Dedifferentiated amniotic fluid mesenchymal stem cell (primary cell): ENCODE measurements around the gene UGT2A3.

ENCODE experiments used
- DNase-seq: peaks from one replicate; pipeline ENCODE4 v3.0.0-alpha.2; 2016; ENCODE audit errors: extremely low spot score

Gene UGT2A3

GRCh38 chr4:68912807-68913206 lies 38.8 kb downstream of the UGT2A3 start:
- DNase-seq, result no peak

GRCh38 chr4:68909385-68909784 lies 42.2 kb downstream of the UGT2A3 start:
- DNase-seq, result no peak

GRCh38 chr4:68907788-68908700 lies 43.6 kb downstream of the UGT2A3 start:
- no peak for DNase-seq

- no peak for DNase-seq
These were observed 44.4 kb downstream of the UGT2A3 start for GRCh38 chr4:68907245-68907644.

- DNase-seq, result no peak
These were observed 44.8 kb downstream of the UGT2A3 start for GRCh38 chr4:68906780-68907137.

- no peak for DNase-seq
These were observed 45.4 kb downstream of the UGT2A3 start for GRCh38 chr4:68905939-68906779.

- DNase-seq, result no peak
These were observed 46.0 kb downstream of the UGT2A3 start for GRCh38 chr4:68905598-68905938.

GRCh38 chr4:68904786-68905185 lies 46.8 kb downstream of the UGT2A3 start:
- no peak for DNase-seq

- no peak for DNase-seq
These were observed 54.9 kb downstream of the UGT2A3 start for GRCh38 chr4:68896749-68897148.

- DNase-seq, result no peak
These were observed 55.9 kb downstream of the UGT2A3 start for GRCh38 chr4:68895561-68896198.

GRCh38 chr4:68892861-68893260 lies 58.7 kb downstream of the UGT2A3 start:
- no peak for DNase-seq

GRCh38 chr4:68891678-68892077 lies 59.9 kb downstream of the UGT2A3 start:
- DNase-seq, result no peak

GRCh38 chr4:68885545-68885944 lies 66.1 kb downstream of the UGT2A3 start:
- no peak for DNase-seq

- no peak for DNase-seq
These were observed 67.7 kb downstream of the UGT2A3 start for GRCh38 chr4:68883870-68884269.
